Uterus (tissue), 2 donors: Measurements from ENCODE around the gene BCO1.

Experiments
- POLR2A ChIP-seq, 2 donors: fragments of 450-650 bp; IDR thresholded peaks; one replicate each; pipeline ENCODE4 v1.6.1; 2016; ENCODE audit warnings: antibody characterized with exemption in 2 of 2, mild to moderate bottlenecking in 1 of 2, moderate library complexity in 1 of 2
- TF ChIP-seq, protein P1 (sequence below), 4 experiments: fragments of 200-600 bp in 2 of 4; fragments of 450-650 bp in 2 of 4; sonication (generic) in 2 of 4; IDR thresholded peaks; one replicate each; pipeline ENCODE4 v1.5.1; 2016 to 2019; ENCODE audit warnings: antibody characterized with exemption in 4 of 4, mild to moderate bottlenecking in 2 of 4, moderate library complexity in 1 of 4

DNA sequence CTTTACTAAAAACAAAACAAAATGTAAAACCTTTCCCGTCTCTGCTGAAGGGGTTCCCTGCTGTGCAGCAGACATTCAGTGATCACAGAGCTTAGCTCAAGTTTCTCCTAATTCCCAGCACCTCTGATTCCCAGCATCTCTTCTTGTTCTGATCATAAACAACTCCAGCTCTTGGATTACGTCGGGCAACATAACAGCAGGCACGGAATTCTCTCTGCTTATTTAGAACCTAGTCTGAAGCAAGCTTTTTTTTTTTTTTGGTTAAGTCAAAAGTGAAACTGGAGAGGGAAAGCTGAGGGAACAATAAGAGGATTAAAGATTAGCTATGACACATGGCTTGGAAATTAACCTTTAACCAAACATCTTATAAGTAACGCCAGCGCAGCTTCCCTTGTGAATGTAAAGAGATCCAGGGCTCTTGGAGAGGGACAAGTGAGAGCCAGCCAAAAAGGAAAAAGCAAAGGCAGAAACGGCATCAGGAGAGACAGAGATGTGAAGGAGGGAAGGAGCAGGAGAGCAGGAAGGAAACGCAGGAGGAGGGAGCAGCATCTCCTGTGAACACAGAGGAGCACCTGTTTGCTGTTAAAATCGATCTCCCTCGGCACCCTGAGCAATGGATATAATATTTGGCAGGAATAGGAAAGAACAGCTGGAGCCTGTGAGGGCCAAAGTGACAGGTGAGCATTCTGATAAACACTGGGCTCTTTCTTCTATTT is at the start of gene BCO1:
- TF ChIP-seq, protein P1, sequence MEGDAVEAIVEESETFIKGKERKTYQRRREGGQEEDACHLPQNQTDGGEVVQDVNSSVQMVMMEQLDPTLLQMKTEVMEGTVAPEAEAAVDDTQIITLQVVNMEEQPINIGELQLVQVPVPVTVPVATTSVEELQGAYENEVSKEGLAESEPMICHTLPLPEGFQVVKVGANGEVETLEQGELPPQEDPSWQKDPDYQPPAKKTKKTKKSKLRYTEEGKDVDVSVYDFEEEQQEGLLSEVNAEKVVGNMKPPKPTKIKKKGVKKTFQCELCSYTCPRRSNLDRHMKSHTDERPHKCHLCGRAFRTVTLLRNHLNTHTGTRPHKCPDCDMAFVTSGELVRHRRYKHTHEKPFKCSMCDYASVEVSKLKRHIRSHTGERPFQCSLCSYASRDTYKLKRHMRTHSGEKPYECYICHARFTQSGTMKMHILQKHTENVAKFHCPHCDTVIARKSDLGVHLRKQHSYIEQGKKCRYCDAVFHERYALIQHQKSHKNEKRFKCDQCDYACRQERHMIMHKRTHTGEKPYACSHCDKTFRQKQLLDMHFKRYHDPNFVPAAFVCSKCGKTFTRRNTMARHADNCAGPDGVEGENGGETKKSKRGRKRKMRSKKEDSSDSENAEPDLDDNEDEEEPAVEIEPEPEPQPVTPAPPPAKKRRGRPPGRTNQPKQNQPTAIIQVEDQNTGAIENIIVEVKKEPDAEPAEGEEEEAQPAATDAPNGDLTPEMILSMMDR (IDR thresholded peaks at IDR 0.05) = no peak
- TF ChIP-seq POLR2A (IDR thresholded peaks at IDR 0.05) = no peak
